Osteocyte (in vitro differentiated cells): ENCODE data around the gene MALL. TPM values are rescaled to one million over a fixed set of nuclear protein-coding genes. Genes with fewer than 3 reads are reported as not detected.

Experiments
- DNase-seq: peaks from one replicate; pipeline ENCODE4 v3.0.0; 2021; ENCODE audit warnings: mixed read lengths; ENCODE audit not compliant: unreplicated experiment; ENCODE audit errors: extremely low spot score
- H3K27ac Mint-ChIP-seq: one replicate; pipeline ENCODE4 v1.8.0; 2021; ENCODE audit warnings: mild to moderate bottlenecking, mixed read lengths; ENCODE audit not compliant: unreplicated experiment
- H3K27me3 Mint-ChIP-seq: one replicate; pipeline ENCODE4 v1.8.0; 2021; ENCODE audit warnings: mixed read lengths; ENCODE audit not compliant: unreplicated experiment
- H3K36me3 Mint-ChIP-seq: one replicate; pipeline ENCODE4 v1.8.0; 2021; ENCODE audit warnings: mixed read lengths; ENCODE audit not compliant: unreplicated experiment
- H3K4me1 Mint-ChIP-seq: one replicate; pipeline ENCODE4 v1.8.0; 2021; ENCODE audit warnings: mixed read lengths; ENCODE audit not compliant: unreplicated experiment
- H3K4me3 Mint-ChIP-seq: one replicate; pipeline ENCODE4 v1.8.0; 2021; ENCODE audit warnings: mild to moderate bottlenecking, moderate library complexity, mixed read lengths; ENCODE audit not compliant: unreplicated experiment
- H3K9me3 Mint-ChIP-seq: one replicate; pipeline ENCODE4 v1.8.0; 2021; ENCODE audit warnings: mixed read lengths; ENCODE audit not compliant: unreplicated experiment
- total RNA-seq: library from RNA; stranded (reverse); gene quantifications from 2 replicates; pipeline ENCODE4 v1.2.1, GENCODE V29; 2021
- TF ChIP-seq, protein P1 (sequence below): fragments of 200-600 bp; sonication (generic); IDR thresholded peaks from 2 replicates; pipeline ENCODE4 v1.5.0; 2021; ENCODE audit warnings: antibody characterized with exemption, mild to moderate bottlenecking, moderate library complexity

The MALL gene
- total RNA-seq, 1 donor from 2014 or later = 0.64 TPM

DNA sequence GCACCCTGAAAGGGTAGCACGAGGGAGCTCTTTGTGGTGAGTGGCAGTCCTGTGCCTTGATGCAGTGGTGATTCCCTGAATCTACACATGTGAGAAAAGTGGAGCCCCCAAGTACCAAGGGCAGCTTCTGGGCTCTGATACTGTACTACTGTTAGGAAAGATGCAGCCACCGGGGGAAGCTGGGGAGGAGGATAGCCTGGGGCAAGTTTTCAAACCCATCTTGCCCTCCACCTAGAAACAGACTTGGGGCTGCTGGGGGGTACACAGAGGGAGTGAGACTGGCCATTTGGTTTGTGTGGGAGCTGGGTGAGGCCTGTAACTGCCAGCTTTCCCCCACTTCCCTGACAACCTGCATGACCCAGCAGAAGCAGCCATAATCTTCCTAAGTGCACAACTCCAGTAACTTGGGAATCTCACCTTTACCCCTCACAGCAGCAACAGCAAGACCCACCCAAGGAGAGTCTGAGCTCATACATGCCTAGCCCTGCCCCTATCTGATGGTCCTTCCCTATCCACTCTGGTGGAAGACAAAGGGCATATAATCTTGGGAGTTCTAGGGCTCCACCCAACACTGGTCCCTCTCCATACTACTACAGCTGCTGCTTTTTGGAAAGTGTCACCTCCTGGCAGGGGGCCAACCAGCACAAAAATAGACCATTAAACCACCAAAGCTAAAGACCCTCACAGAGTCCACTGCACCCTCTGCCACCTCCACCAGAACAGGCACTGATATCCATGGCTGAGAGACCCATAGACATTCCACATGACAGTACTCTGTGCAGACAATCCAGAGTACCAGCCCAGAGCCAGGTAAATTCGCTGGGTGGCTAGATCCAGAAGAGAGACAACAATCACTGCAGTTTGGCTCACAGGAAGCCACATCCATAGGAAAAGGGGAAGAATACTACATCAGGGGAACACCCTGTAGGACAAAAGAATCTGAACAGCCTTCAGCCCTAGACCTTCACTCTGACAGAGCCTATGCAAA is 8.2 kb downstream of the MALL start:
- peaks cover 5% of the 10 kb centered on the region for H3K27me3 Mint-ChIP-seq
- H3K36me3 Mint-ChIP-seq = peaks cover 2% of the 10 kb centered on the region
- H3K4me1 Mint-ChIP-seq = peaks cover 34% of the 10 kb centered on the region
- peaks cover 15% of the 10 kb centered on the region for H3K9me3 Mint-ChIP-seq
- TF ChIP-seq, protein P1, sequence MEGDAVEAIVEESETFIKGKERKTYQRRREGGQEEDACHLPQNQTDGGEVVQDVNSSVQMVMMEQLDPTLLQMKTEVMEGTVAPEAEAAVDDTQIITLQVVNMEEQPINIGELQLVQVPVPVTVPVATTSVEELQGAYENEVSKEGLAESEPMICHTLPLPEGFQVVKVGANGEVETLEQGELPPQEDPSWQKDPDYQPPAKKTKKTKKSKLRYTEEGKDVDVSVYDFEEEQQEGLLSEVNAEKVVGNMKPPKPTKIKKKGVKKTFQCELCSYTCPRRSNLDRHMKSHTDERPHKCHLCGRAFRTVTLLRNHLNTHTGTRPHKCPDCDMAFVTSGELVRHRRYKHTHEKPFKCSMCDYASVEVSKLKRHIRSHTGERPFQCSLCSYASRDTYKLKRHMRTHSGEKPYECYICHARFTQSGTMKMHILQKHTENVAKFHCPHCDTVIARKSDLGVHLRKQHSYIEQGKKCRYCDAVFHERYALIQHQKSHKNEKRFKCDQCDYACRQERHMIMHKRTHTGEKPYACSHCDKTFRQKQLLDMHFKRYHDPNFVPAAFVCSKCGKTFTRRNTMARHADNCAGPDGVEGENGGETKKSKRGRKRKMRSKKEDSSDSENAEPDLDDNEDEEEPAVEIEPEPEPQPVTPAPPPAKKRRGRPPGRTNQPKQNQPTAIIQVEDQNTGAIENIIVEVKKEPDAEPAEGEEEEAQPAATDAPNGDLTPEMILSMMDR = no peak
- no peak overlapping the region for H3K27ac Mint-ChIP-seq
- no peak for DNase-seq
- no peak overlapping the region for H3K4me3 Mint-ChIP-seq

DNA sequence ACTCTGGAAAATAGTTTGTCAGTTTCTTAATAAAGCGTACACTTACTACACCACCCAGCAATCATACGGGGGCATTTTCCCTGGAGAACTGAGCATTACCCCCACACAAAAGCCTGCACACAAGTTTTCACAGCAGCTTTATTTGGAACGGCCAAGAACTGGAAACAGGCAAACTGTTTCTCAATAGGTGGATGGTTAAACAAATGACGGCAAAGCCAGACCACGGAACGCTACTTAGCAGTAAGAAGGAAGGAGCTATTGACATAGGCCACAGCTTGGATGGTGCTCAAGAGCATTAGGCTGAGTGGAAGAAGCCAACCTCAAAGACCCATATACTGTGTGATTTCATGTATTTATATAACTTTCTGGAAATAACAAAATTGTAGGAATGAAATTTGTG is 9.0 kb downstream of the MALL start:
- Mint-ChIP-seq H3K36me3 (peaks cover 2% of the 10 kb centered on the region), H3K4me3 (no peak overlapping the region), H3K27me3 (peaks cover 5% of the 10 kb centered on the region), H3K27ac (no peak overlapping the region), H3K4me1 (peaks cover 41% of the 10 kb centered on the region), H3K9me3 (peaks cover 15% of the 10 kb centered on the region)
- TF ChIP-seq, protein P1 = no peak
- DNase-seq = no peak

DNA sequence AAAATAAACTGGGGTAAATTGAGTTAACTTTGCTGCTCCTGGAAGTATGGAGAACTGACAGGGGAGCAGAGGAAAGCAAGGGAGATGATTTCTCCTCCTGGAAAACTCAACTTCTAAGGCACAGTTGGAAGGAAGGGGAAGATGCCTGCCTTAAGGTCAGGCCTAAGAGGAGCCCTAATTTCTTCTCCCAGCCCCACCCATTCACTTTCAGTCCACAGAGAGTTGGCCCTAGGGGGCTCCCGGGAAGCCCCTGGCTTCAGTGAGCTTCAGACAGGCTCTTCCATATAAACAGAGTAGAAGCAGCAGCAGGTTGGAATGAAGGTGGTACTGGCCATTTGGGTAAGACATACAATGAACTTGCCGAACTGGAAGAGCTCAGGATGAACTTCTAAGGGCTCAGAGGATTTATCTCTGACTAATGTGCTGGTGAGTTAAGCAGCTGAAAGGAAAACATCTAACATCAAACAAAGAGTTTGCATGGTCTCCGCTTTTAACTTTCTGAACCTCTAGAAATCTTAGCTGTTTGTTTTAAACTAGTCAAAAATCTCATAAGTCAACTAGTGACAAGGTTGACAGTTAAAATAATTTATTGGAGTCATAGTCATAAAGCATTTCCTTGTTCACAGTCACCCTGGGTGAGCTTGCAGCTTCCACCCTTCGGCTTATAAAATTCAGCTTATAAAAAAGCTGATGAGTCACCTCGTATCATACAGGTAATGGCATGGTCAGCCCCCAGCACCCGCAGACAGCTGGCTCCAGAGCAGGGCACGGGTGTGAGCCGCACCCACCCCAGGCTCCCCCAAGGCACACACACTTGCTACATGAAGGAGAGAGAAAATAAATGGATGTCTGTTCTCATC is 9.8 kb downstream of the MALL start:
- peaks cover 11% of the 10 kb centered on the region for H3K9me3 Mint-ChIP-seq
- peaks cover 49% of the 10 kb centered on the region for H3K4me1 Mint-ChIP-seq
- peaks cover 2% of the 10 kb centered on the region for H3K36me3 Mint-ChIP-seq
- DNase-seq = no peak
- peak overlapping the region; percentile 43 for H3K27ac Mint-ChIP-seq
- peaks cover 5% of the 10 kb centered on the region for H3K27me3 Mint-ChIP-seq
- H3K4me3 Mint-ChIP-seq = no peak overlapping the region
- TF ChIP-seq, protein P1 = no peak

DNA sequence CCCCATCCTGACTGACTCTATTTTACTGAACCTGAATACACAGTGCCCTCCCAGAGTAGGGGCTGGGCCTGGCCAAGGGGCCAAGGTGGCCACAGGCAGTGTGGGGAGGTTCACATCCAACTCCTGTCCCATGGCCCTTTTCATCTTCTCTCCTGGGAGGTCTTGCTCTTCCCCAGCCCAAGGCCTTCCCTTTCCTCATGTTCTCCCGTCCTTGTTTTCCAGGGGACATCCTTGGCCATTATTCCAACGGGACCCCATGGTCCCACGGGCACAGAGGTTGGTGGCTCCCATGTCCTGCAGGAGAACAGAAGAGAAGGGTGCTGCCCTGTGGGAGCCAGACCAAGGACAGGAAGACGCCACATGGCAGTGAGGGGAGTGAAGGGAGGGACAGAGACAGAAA is 10.4 kb downstream of the MALL start:
- H3K4me3 Mint-ChIP-seq = no peak overlapping the region
- TF ChIP-seq, protein P1 = no peak
- DNase-seq = no peak
- peaks cover 4% of the 10 kb centered on the region for H3K9me3 Mint-ChIP-seq
- H3K27ac Mint-ChIP-seq = peak overlapping the region; percentile 3
- peaks cover 53% of the 10 kb centered on the region for H3K4me1 Mint-ChIP-seq
- peaks cover 5% of the 10 kb centered on the region for H3K27me3 Mint-ChIP-seq
- H3K36me3 Mint-ChIP-seq = no peaks in the 10 kb centered on the region
